Left lung (tissue), 10 donors: ENCODE data around the gene PTCD3. TPM values are rescaled to one million over a fixed set of nuclear protein-coding genes. Genes with fewer than 3 reads are reported as not detected.

Experiments used
- ATAC-seq: fragments of 200-7000 bp; cut with Tn5 transposase; one replicate; pipeline ENCODE4 v1.9.1; 2020; ENCODE audit warnings: moderate library complexity
- DNase-seq, 4 donors: peaks; one replicate each; pipeline ENCODE4 v3.0.0-alpha.2; 2013 to 2020
- H3K27ac ChIP-seq, 2 donors: fragments of 200-600 bp; sonication (generic) in 1 of 2; one replicate each; pipeline versions ENCODE4 v1.5.0 to v1.8.0; 2020 to 2021
- H3K27me3 ChIP-seq, 2 donors: fragments of 200-600 bp; sonication (generic) in 1 of 2; one replicate each; pipeline versions ENCODE4 v1.5.0 to v1.8.0; 2020 to 2021
- H3K36me3 ChIP-seq, 2 donors: fragments of 200-600 bp; sonication (generic) in 1 of 2; one replicate each; pipeline versions ENCODE4 v1.5.0 to v1.8.0; 2020 to 2021
- H3K4me1 ChIP-seq, 2 donors: fragments of 200-600 bp; one replicate each; pipeline ENCODE4 v1.8.0; 2021
- H3K4me3 ChIP-seq, 2 donors: fragments of 200-600 bp; sonication (generic) in 1 of 2; one replicate each; pipeline versions ENCODE4 v1.5.0 to v1.8.0; 2020 to 2021; ENCODE audit warnings: mild to moderate bottlenecking in 1 of 2
- H3K9me3 ChIP-seq, 2 donors: fragments of 200-600 bp; sonication (generic) in 1 of 2; one replicate each; pipeline versions ENCODE4 v1.5.0 to v1.8.0; 2020 to 2021
- intact Hi-C, 2 donors: fragments of 100-400 bp; cut with DNase I; formaldehyde crosslinking; loops; one replicate each; pipeline versions ENCODE4 v1.11.2 to v1.14.2; 2022
- polyA plus RNA-seq, 6 donors: library from polyadenylated mRNA; unstranded; fragments of 120-200 nt; gene quantifications; one replicate each; pipeline ENCODE4 v1.2.1, GENCODE V29; 2013; ENCODE audit not compliant: insufficient read length in 6 of 6
- total RNA-seq, 2 donors: library from RNA; stranded (reverse); fragmentation: NEBNext Ultra II Directional; extraction: Animal tissue kit (Norgen Biotek cat#: 25700); gene quantifications; one replicate each; pipeline ENCODE4 v1.2.1, GENCODE V29; 2021
- TF ChIP-seq, protein P1 (sequence below), 2 donors: fragments of 200-600 bp; sonication (generic) in 1 of 2; IDR thresholded peaks; one replicate each; pipeline versions ENCODE4 v1.5.0 to v1.8.0; 2021; ENCODE audit warnings: antibody characterized with exemption in 2 of 2
- donor health status: DM: no; HTN: yes; CAD: no.
- donor health status: DM: no; HTN: no; CAD: no.

Gene PTCD3
- total and polyA plus RNA-seq, 8 donors = 76.8 to 175 (median 137) TPM

DNA sequence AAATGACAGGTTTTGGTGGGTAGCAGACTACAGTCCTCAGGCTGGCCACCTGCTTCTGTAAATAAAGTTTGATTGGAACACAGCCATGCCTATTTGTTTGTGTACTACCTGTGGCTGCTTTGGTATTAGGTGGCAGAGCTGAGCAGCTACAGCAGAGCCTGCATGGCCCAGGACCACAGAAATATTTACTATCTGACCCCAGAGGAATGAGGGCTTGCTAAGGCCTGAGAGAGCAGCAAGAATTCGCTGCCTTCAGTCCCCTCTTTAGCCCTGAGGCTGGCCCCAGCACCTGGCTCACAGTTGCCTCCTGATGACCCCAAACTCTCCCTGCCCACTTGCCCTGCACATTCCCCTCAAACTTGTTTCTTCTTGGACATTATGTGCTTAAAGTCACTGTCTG is 32.8 kb upstream of the PTCD3 start:
- TF ChIP-seq, protein P1, sequence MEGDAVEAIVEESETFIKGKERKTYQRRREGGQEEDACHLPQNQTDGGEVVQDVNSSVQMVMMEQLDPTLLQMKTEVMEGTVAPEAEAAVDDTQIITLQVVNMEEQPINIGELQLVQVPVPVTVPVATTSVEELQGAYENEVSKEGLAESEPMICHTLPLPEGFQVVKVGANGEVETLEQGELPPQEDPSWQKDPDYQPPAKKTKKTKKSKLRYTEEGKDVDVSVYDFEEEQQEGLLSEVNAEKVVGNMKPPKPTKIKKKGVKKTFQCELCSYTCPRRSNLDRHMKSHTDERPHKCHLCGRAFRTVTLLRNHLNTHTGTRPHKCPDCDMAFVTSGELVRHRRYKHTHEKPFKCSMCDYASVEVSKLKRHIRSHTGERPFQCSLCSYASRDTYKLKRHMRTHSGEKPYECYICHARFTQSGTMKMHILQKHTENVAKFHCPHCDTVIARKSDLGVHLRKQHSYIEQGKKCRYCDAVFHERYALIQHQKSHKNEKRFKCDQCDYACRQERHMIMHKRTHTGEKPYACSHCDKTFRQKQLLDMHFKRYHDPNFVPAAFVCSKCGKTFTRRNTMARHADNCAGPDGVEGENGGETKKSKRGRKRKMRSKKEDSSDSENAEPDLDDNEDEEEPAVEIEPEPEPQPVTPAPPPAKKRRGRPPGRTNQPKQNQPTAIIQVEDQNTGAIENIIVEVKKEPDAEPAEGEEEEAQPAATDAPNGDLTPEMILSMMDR (IDR thresholded peaks at IDR 0.05) = no peak
- Histone ChIP-seq H3K27ac (peak overlapping the region in 1 of 2 donors; percentile 25), H3K4me1 (peaks cover 10 to 11% of the 10 kb centered on the region in 2 donors), H3K36me3 (peaks cover 0 to 72% of the 10 kb centered on the region in 2 donors), H3K4me3 (no peak overlapping the region), H3K9me3 (no peaks in the 10 kb centered on the region), H3K27me3 (no peaks in the 10 kb centered on the region)
- no peak for DNase-seq
- intact Hi-C loops = no loop called here
- ATAC-seq = no peak

DNA sequence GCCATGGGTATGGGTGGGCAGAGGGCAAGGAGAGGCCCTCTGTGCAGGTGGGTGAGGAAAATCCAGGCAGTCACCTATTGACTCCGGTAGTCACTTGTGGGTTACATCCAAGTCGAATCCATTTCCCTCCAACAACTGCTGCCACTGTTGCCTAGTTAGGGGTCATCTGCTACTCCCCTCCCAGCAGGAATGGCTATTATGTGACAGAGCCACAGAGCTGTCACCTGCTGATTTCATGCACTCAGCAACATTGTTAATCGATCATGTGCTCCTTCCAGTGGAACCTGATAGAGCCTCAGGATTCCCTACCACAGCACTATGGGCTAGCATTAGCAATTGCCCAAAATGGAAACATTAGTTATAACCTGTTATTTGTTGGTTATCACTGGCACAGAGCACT is 31.8 kb upstream of the PTCD3 start:
- intact Hi-C loops = no loop called here
- TF ChIP-seq, protein P1 (IDR thresholded peaks at IDR 0.05) = no peak

DNA sequence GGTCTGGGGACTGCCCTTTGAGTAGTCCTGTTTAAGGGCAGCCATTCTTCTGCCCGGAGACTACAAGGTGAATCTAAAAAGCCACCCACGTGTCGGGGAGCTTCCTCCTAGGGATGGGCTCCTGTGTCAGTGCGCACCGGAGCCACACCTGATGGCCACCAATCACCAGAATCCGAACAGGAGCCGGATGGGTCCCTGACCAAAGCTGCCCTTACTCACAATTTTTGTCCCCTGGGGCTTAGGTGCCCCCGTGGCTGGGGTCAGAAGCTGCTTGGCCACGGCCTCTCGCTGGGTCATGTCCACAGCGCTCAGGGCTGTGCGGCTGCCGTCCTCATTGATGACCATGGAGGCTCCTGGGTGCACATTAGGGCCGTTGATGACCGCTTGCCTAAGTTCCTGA is 31.2 kb upstream of the PTCD3 start:
- Histone ChIP-seq H3K4me3 (no peak overlapping the region), H3K4me1 (peaks cover 10 to 16% of the 10 kb centered on the region in 2 donors), H3K27ac (no peak overlapping the region), H3K27me3 (no peaks in the 10 kb centered on the region), H3K36me3 (peaks cover 0 to 56% of the 10 kb centered on the region in 2 donors), H3K9me3 (no peaks in the 10 kb centered on the region)
- intact Hi-C loops = loop anchor here in 1 of 2 donors (5.0 kb wide), 1 partner anchor 248 kb away; no protein-coding TSS in a partner anchor
- TF ChIP-seq, protein P1 (IDR thresholded peaks at IDR 0.05) = no peak
- DNase-seq = no peak
- ATAC-seq = no peak

More for the DNA sequence above, 31.8 kb upstream of the PTCD3 start:
- Histone ChIP-seq H3K4me1 (peaks cover 10 to 11% of the 10 kb centered on the region in 2 donors), H3K4me3 (no peak overlapping the region), H3K9me3 (no peaks in the 10 kb centered on the region), H3K27me3 (no peaks in the 10 kb centered on the region), H3K36me3 (peaks cover 0 to 62% of the 10 kb centered on the region in 2 donors), H3K27ac (no peak overlapping the region)
- DNase-seq (no peak), ATAC-seq (no peak)

DNA sequence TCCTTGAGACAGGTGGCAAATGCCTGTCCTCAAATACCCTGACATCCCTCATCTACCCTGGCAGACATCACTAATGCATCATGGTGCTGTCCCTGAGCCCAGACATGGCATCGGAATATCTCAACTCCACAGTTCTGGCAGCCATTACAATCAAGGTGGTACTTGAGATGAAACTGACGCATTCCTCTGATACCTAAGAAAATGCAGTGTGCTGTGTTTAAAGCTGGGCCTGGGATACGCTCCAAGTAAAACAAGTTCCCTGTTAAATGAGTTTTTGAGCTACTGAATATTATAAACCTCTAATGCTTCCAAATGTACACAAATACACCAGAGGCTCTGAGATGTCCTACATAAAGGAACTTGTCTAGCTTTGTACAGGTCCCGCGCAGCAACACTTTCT is 30.1 kb upstream of the PTCD3 start:
- no peaks in the 10 kb centered on the region for H3K9me3 ChIP-seq
- TF ChIP-seq, protein P1 (IDR thresholded peaks at IDR 0.05) = no peak
- DNase-seq = peak in 1 of 4 donors; percentile 58
- no peak overlapping the region for H3K4me3 ChIP-seq
- H3K27ac ChIP-seq = no peak overlapping the region
- ATAC-seq = peak; percentile 25
- H3K27me3 ChIP-seq = no peaks in the 10 kb centered on the region
- H3K36me3 ChIP-seq = peaks cover 0 to 52% of the 10 kb centered on the region in 2 donors
- peaks cover 10 to 27% of the 10 kb centered on the region in 2 donors for H3K4me1 ChIP-seq
- intact Hi-C loops = loop anchor here in 1 of 2 donors (5.0 kb wide), 1 partner anchor 249 kb away; no protein-coding TSS in a partner anchor

DNA sequence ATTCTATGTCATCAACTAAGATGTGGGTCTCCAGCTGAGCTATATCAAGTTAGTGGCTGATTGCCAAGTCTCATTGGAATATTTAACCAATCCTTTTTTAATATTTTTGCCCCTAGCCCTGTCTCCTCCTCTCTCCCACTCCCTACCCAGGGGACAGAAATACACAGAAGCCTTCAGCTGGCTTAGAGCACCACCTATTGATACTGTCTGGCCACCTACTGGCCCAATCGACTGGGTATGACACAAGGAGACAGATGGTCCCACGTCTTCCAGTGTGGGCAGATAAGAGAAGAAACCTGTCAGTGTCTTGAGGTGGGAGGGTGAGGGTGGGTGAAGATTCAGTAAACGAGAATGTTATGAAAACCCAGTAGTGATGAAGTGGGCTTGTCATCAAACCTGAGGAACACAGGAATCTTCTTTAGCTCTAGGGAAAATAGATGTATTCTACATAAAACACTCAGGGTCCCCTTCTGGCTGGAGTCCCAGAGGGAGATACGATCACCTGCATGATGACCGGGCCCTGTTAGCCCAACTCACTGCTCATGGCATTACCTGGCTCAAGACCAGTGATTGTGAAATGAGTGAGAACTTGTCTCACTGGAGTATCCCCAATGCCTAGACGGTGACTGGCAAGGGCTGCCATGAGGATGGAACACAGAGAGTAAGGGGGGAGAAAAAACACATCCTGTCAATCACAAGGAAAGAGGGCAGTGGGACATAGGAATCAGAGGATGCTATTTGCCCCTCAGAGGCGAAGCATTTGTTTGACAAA is 27.1 kb upstream of the PTCD3 start:
- TF ChIP-seq, protein P1 (IDR thresholded peaks at IDR 0.05) = peak in 1 of 2 donors; percentile 56
- intact Hi-C loops = loop anchor here in 1 of 2 donors (5.0 kb wide), 1 partner anchor 252 kb away; no protein-coding TSS in a partner anchor
- H3K27me3 ChIP-seq = no peaks in the 10 kb centered on the region
- H3K4me3 ChIP-seq = no peak overlapping the region
- DNase-seq = peak in 2 of 4 donors; percentile 27 to 69
- no peak overlapping the region for H3K27ac ChIP-seq
- peaks cover 0 to 69% of the 10 kb centered on the region in 2 donors for H3K36me3 ChIP-seq
- peaks cover 0 to 16% of the 10 kb centered on the region in 2 donors for H3K4me1 ChIP-seq
- H3K9me3 ChIP-seq = no peaks in the 10 kb centered on the region
- ATAC-seq = peak; percentile 84
